Measurements from ENCODE around the gene GYPC.

GYPC gene

DNA sequence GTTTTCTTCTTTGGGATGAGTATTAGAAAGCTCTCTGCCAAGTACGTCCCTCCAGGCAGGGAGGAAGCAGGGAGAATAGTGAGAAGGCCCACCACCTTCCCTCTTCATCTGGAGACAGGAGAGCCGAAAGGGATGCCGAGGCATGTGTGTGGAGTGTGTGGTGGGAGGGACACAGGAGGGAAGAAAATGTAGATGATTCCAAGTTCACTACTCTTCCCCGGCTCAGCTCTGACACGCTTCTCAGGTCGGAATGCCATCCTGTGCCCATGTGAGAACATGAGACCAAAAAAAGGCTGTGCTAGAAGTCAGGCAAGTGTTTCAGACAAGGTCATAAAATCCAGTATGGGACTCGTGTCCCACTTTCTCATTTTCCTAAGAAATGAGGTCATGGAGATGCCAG lies 47.4 kb downstream of the GYPC start:
- TF ChIP-seq ZNF274 (IDR thresholded peaks at IDR 0.05; ENCODE audit: low read depth, low read length) (no peak), SUZ12 (IDR thresholded peaks at IDR 0.05; ENCODE audit: extremely low read depth, insufficient read depth, insufficient read length) (no peak), YY1 (IDR thresholded peaks at IDR 0.05; ENCODE audit: insufficient read depth, insufficient read length) (no peak)
- DNase-seq (ENCODE audit: low read depth, low spot score), result no peak
- no peak overlapping the region for H3K9ac ChIP-seq (ENCODE audit: insufficient read length, low read depth)
- no peak overlapping the region for H3K4me3 ChIP-seq (ENCODE audit: insufficient read length, low read depth)
- no peaks in the 10 kb centered on the region for H3K36me3 ChIP-seq (ENCODE audit: insufficient read depth, insufficient read length, low read length)
- no peaks in the 10 kb centered on the region for H3K4me1 ChIP-seq (ENCODE audit: insufficient read depth, insufficient read length)
- no peaks in the 10 kb centered on the region for H3K27me3 ChIP-seq (ENCODE audit: insufficient read depth, insufficient read length)
- H3K9me3 ChIP-seq (ENCODE audit: insufficient read depth, low read length), result peaks cover 12% of the 10 kb centered on the region; the same call in 1 of the 2 replicates

GRCh38 chr2:126704434-126705160 lies 48.6 kb downstream of the GYPC start:
- Histone ChIP-seq H3K9ac (ENCODE audit: insufficient read length, low read depth) (no peak overlapping the region), H3K4me3 (ENCODE audit: insufficient read length, low read depth) (no peak overlapping the region), H3K27me3 (ENCODE audit: insufficient read depth, insufficient read length) (no peaks in the 10 kb centered on the region), H3K9me3 (ENCODE audit: insufficient read depth, low read length) (peaks cover 12% of the 10 kb centered on the region; the same call in 1 of the 2 replicates), H3K4me1 (ENCODE audit: insufficient read depth, insufficient read length) (no peaks in the 10 kb centered on the region), H3K36me3 (ENCODE audit: insufficient read depth, insufficient read length, low read length) (no peaks in the 10 kb centered on the region)
- DNase-seq (ENCODE audit: low read depth, low spot score), result no peak
- TF ChIP-seq ZNF274 (IDR thresholded peaks at IDR 0.05; ENCODE audit: low read depth, low read length), result no peak
- TF ChIP-seq SUZ12 (IDR thresholded peaks at IDR 0.05; ENCODE audit: extremely low read depth, insufficient read depth, insufficient read length), result no peak
- no peak for TF ChIP-seq YY1 (IDR thresholded peaks at IDR 0.05; ENCODE audit: insufficient read depth, insufficient read length)

DNA sequence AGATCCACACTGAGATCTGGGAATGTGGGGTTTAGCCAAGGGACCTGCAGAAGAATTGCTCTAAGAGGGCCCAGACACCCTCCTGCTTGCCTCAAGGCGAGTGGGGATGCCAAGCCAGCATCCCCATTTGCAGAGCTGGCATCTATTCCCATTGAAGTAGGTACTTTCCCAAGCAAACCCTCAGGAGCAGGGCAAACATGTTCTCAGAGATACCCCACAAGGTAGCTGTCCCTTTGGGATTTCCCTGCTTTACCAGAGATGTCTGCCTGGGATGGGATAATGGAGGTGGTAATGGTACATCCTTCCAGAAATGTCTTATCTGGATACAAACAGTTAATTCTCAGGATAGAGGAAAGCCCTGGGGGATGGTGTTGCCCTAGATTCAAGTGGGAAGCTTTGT lies 51.2 kb downstream of the GYPC start:
- H3K27me3 ChIP-seq (ENCODE audit: insufficient read depth, insufficient read length), result no peaks in the 10 kb centered on the region

DNA sequence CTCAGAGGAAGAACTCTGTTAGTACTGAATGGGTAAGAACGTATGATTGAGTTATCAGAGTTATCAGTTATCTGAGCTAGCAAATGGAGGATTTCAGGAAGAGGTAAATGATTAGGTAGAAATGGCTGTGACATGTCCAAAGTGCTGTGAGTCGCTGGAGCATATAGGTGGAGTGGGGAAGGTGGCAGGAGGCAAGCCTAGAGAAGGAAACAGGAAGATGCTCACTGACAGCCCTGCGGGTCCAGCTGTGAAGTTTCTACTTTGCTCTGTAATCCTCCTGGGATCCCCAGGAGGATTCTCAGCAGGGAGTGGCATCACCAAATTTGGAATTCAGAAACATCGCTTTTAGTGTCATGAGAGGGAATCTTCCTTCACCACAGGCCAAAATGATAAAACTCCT lies 52.0 kb downstream of the GYPC start:
- no peak overlapping the region for H3K4me3 ChIP-seq (ENCODE audit: insufficient read length, low read depth)
- TF ChIP-seq SUZ12 (IDR thresholded peaks at IDR 0.05; ENCODE audit: extremely low read depth, insufficient read depth, insufficient read length) (no peak), ZNF274 (IDR thresholded peaks at IDR 0.05; ENCODE audit: low read depth, low read length) (no peak), YY1 (IDR thresholded peaks at IDR 0.05; ENCODE audit: insufficient read depth, insufficient read length) (no peak)
- no peaks in the 10 kb centered on the region for H3K27me3 ChIP-seq (ENCODE audit: insufficient read depth, insufficient read length)
- no peaks in the 10 kb centered on the region for H3K9me3 ChIP-seq (ENCODE audit: insufficient read depth, low read length)
- no peaks in the 10 kb centered on the region for H3K4me1 ChIP-seq (ENCODE audit: insufficient read depth, insufficient read length)
- no peak for DNase-seq (ENCODE audit: low read depth, low spot score)
- H3K9ac ChIP-seq (ENCODE audit: insufficient read length, low read depth), result no peak overlapping the region
- no peaks in the 10 kb centered on the region for H3K36me3 ChIP-seq (ENCODE audit: insufficient read depth, insufficient read length, low read length)

More for the DNA sequence above, 51.2 kb downstream of the GYPC start:
- H3K4me3 ChIP-seq (ENCODE audit: insufficient read length, low read depth), result no peak overlapping the region
- H3K36me3 ChIP-seq (ENCODE audit: insufficient read depth, insufficient read length, low read length), result no peaks in the 10 kb centered on the region
- no peaks in the 10 kb centered on the region for H3K9me3 ChIP-seq (ENCODE audit: insufficient read depth, low read length)
- H3K9ac ChIP-seq (ENCODE audit: insufficient read length, low read depth), result no peak overlapping the region
- DNase-seq (ENCODE audit: low read depth, low spot score), result no peak
- no peaks in the 10 kb centered on the region for H3K4me1 ChIP-seq (ENCODE audit: insufficient read depth, insufficient read length)
- no peak for TF ChIP-seq YY1 (IDR thresholded peaks at IDR 0.05; ENCODE audit: insufficient read depth, insufficient read length)
- TF ChIP-seq SUZ12 (IDR thresholded peaks at IDR 0.05; ENCODE audit: extremely low read depth, insufficient read depth, insufficient read length), result no peak
- no peak for TF ChIP-seq ZNF274 (IDR thresholded peaks at IDR 0.05; ENCODE audit: low read depth, low read length)

GRCh38 chr2:126714191-126714965 lies 58.4 kb downstream of the GYPC start:
- no peak for DNase-seq (ENCODE audit: low read depth, low spot score)
- H3K4me1 ChIP-seq (ENCODE audit: insufficient read depth, insufficient read length), result no peaks in the 10 kb centered on the region
- H3K4me3 ChIP-seq (ENCODE audit: insufficient read length, low read depth), result no peak overlapping the region
- no peaks in the 10 kb centered on the region; the same call in 1 of the 2 replicates for H3K9me3 ChIP-seq (ENCODE audit: insufficient read depth, low read length)
- H3K9ac ChIP-seq (ENCODE audit: insufficient read length, low read depth), result no peak overlapping the region
- TF ChIP-seq ZNF274 (IDR thresholded peaks at IDR 0.05; ENCODE audit: low read depth, low read length) (no peak), YY1 (IDR thresholded peaks at IDR 0.05; ENCODE audit: insufficient read depth, insufficient read length) (no peak), SUZ12 (IDR thresholded peaks at IDR 0.05; ENCODE audit: extremely low read depth, insufficient read depth, insufficient read length) (no peak)
- H3K36me3 ChIP-seq (ENCODE audit: insufficient read depth, insufficient read length, low read length), result no peaks in the 10 kb centered on the region
- no peaks in the 10 kb centered on the region for H3K27me3 ChIP-seq (ENCODE audit: insufficient read depth, insufficient read length)

- no peaks in the 10 kb centered on the region for H3K4me1 ChIP-seq (ENCODE audit: insufficient read depth, insufficient read length)
- H3K4me3 ChIP-seq (ENCODE audit: insufficient read length, low read depth), result no peak overlapping the region
- no peaks in the 10 kb centered on the region; the same call in 1 of the 2 replicates for H3K9me3 ChIP-seq (ENCODE audit: insufficient read depth, low read length)
- no peak for DNase-seq (ENCODE audit: low read depth, low spot score)
- no peak overlapping the region for H3K9ac ChIP-seq (ENCODE audit: insufficient read length, low read depth)
- no peaks in the 10 kb centered on the region for H3K36me3 ChIP-seq (ENCODE audit: insufficient read depth, insufficient read length, low read length)
- H3K27me3 ChIP-seq (ENCODE audit: insufficient read depth, insufficient read length), result no peaks in the 10 kb centered on the region
- TF ChIP-seq ZNF274 (IDR thresholded peaks at IDR 0.05; ENCODE audit: low read depth, low read length) (no peak), SUZ12 (IDR thresholded peaks at IDR 0.05; ENCODE audit: extremely low read depth, insufficient read depth, insufficient read length) (no peak), YY1 (IDR thresholded peaks at IDR 0.05; ENCODE audit: insufficient read depth, insufficient read length) (no peak)
These were observed 59.2 kb downstream of the GYPC start for GRCh38 chr2:126715111-126715510.
